Thyroid gland (tissue), 4 donors: Measurements from ENCODE around the gene DDX42. TPM values are rescaled to one million over a fixed set of nuclear protein-coding genes. Genes with fewer than 3 reads are reported as not detected.

Experiments
- DNase-seq, 2 donors: peaks; one replicate each; pipeline ENCODE4 v3.0.0-alpha.2; 2019
- H3K27ac ChIP-seq, 3 donors: fragments of 200-600 bp; sonication (generic); 1 replicate in 2 of 3; 2 replicates in 1 of 3; pipeline ENCODE4 v1.5.1; 2016 to 2019; ENCODE audit warnings: mild to moderate bottlenecking in 1 of 3, moderate library complexity in 1 of 3
- H3K27me3 ChIP-seq: fragments of 200-600 bp; sonication (generic); one replicate; pipeline ENCODE4 v1.5.1; 2019
- H3K36me3 ChIP-seq, 2 donors: fragments of 200-600 bp; sonication (generic); one replicate each; pipeline ENCODE4 v1.5.1; 2016 to 2019
- H3K4me1 ChIP-seq, 2 donors: fragments of 200-600 bp; sonication (generic); one replicate each; pipeline ENCODE4 v1.5.1; 2017 to 2019
- H3K4me3 ChIP-seq, 3 donors: fragments of 200-600 bp; sonication (generic); replicated peaks in 1 of 3; 1 replicate in 2 of 3; 2 replicates in 1 of 3; pipeline ENCODE4 v1.5.1; 2016; ENCODE audit warnings: mild to moderate bottlenecking in 1 of 3
- H3K9me3 ChIP-seq: fragments of 200-600 bp; sonication (generic); one replicate; pipeline ENCODE4 v1.5.1; 2017
- CTCF ChIP-seq, 6 experiments: fragments of 200-600 bp in 3 of 6; fragments of 450-650 bp in 3 of 6; sonication (generic) in 3 of 6; IDR thresholded peaks; one replicate each; pipeline ENCODE4 v1.5.1; 2016 to 2019; ENCODE audit warnings: antibody characterized with exemption in 6 of 6, mild to moderate bottlenecking in 2 of 6, inconsistent platforms in 1 of 6, moderate library complexity in 1 of 6
- POLR2A ChIP-seq, 2 donors: fragments of 450-650 bp; IDR thresholded peaks; one replicate each; pipeline ENCODE4 v1.6.1; 2017; ENCODE audit warnings: antibody characterized with exemption in 2 of 2, mild to moderate bottlenecking in 2 of 2, moderate library complexity in 1 of 2
- WGBS, 2 donors: methylation state at CpG; one replicate each; pipeline ENCODE4 v1.1.5; 2017; 5-methylcytosine and 5-hydroxymethylcytosine counted together
- intact Hi-C: fragments of 100-400 bp; cut with DNase I; formaldehyde crosslinking; loops from one replicate; pipeline ENCODE4 v1.15.1; 2023
- total RNA-seq, 4 donors: library from RNA; depleted of rRNA; stranded (reverse); fragments of >200 nt; gene quantifications; one replicate each; pipeline ENCODE4 v1.2.3, GENCODE V29; 2016

DDX42 gene
- total RNA-seq, 4 donors from 2014 or later: 76.3 to 138 (median 89.1) TPM

GRCh38 chr17:63847525-63848249, 73.7 kb downstream of the DDX42 start:
- no peaks in the 10 kb centered on the region for H3K9me3 ChIP-seq
- TF ChIP-seq CTCF (IDR thresholded peaks at IDR 0.05): no peak
- no peak for TF ChIP-seq POLR2A (IDR thresholded peaks at IDR 0.05)
- DNase-seq: no peak
- H3K4me1 ChIP-seq: peaks cover 11 to 14% of the 10 kb centered on the region in 2 donors
- intact Hi-C loops: no loop called here
- no peak overlapping the region for H3K4me3 ChIP-seq
- H3K27ac ChIP-seq: no peak overlapping the region
- WGBS, 2 donors: 72 to 78% methylated on average over 3 of the region's 3 CpGs
- H3K27me3 ChIP-seq: no peaks in the 10 kb centered on the region
- H3K36me3 ChIP-seq: no peaks in the 10 kb centered on the region

GRCh38 chr17:63848834-63849689, 75.1 kb downstream of the DDX42 start:
- peak overlapping the region in 2 of 3 donors; percentile 6 to 29 for H3K27ac ChIP-seq
- 15 to 31% methylated on average over 31 to 63 of the region's 82 CpGs for WGBS, 2 donors
- DNase-seq: peak; percentile 90

DNA sequence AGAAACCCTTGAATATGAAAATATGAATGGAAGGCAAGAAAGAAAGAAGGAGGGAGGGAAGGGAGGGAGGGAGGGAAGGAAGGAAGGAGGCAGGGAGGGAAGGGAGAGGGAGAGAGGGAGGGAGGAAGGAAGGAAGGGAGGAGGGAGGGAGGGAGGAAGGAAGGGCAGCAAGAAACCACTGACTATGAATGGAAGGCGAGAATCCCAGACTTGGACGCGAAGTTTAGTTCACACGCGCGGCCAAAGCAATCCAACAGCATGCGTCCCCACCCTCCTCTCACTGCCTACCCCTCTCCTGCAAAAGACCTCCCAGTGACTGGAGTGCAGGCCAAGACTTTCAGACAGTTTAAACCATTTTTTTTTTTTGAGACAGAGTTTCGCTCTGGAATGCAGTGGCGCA, 76.4 kb downstream of the DDX42 start:
- Histone ChIP-seq H3K27me3 (no peaks in the 10 kb centered on the region), H3K36me3 (no peaks in the 10 kb centered on the region), H3K27ac (no peak overlapping the region), H3K4me1 (peaks cover 4 to 13% of the 10 kb centered on the region in 2 donors), H3K4me3 (no peak overlapping the region), H3K9me3 (no peaks in the 10 kb centered on the region)
- TF ChIP-seq CTCF (IDR thresholded peaks at IDR 0.05) (no peak), POLR2A (IDR thresholded peaks at IDR 0.05) (no peak)
- DNase-seq: no peak
- intact Hi-C loops: no loop called here
- WGBS, 2 donors: 90 to 93% methylated on average over 9 of the region's 9 CpGs

More at GRCh38 chr17:63848834-63849689, 75.1 kb downstream of the DDX42 start:
- intact Hi-C loops: no loop called here
- no peak overlapping the region for H3K4me3 ChIP-seq
- no peaks in the 10 kb centered on the region for H3K27me3 ChIP-seq
- TF ChIP-seq POLR2A (IDR thresholded peaks at IDR 0.05) (no peak), CTCF (IDR thresholded peaks at IDR 0.05) (peak in 4 of 6 experiments; percentile 16 to 73 (median 65))
- H3K4me1 ChIP-seq: peaks cover 6 to 10% of the 10 kb centered on the region in 2 donors
- no peaks in the 10 kb centered on the region for H3K9me3 ChIP-seq
- H3K36me3 ChIP-seq: no peaks in the 10 kb centered on the region

DNA sequence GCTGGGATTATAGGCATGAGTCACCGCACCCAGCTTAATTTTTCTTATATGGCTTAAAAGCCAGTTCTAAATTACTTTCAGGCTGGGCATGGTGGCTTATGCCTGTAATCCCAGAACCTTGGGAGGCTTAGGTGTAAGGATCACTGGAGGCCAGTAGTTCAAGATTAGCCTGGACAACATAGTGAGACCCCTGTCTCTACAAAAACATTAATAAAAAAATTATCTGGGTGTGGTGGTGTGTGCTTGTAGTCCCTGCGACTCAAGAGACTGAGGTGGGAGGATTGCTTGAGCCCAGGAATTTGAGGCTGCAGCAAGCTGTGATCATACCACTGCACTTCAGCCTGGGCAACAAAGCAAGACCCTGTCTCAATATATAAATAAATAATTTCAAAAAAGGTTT, 79.3 kb downstream of the DDX42 start:
- Histone ChIP-seq H3K4me1 (peaks cover 4 to 13% of the 10 kb centered on the region in 2 donors), H3K9me3 (no peaks in the 10 kb centered on the region)

More for the DNA sequence above, 79.3 kb downstream of the DDX42 start:
- no peak overlapping the region for H3K4me3 ChIP-seq
- H3K27me3 ChIP-seq: no peaks in the 10 kb centered on the region
- no peak overlapping the region for H3K27ac ChIP-seq
- WGBS, 2 donors: 92 to 98% methylated on average over 2 of the region's 2 CpGs
- no peak for DNase-seq
- H3K36me3 ChIP-seq: no peaks in the 10 kb centered on the region
- TF ChIP-seq CTCF (IDR thresholded peaks at IDR 0.05): no peak
- TF ChIP-seq POLR2A (IDR thresholded peaks at IDR 0.05): no peak
- intact Hi-C loops: no loop called here
